Measurements from ENCODE around the gene GRIK5. TPM values are rescaled to one million over a fixed set of nuclear protein-coding genes. Genes with fewer than 3 reads are reported as not detected.
A peak's percentile ranks its signal among the peaks of the same experiment; 100 is the strongest.

Gene GRIK5
- total RNA-seq, 1 donor from 2014 or later = 0.09 TPM

- CTCF ChIA-PET = no interaction called here
- intact Hi-C loops (cut with micrococcal nuclease) = loop anchor here (5.0 kb wide), 1 partner anchor 35 kb away; the partner anchor contains the start of gene POU2F2
- DNase-seq = no peak
- no peak for ATAC-seq (ENCODE audit: low read depth)
- no peak overlapping the region for H3K27ac Mint-ChIP-seq
- no peaks in the 10 kb centered on the region for H3K9me3 Mint-ChIP-seq
- POLR2A ChIA-PET = interaction anchor here (2.3 kb wide), 1 partner anchor 32 kb away, joined by 15 read pairs; no protein-coding TSS in a partner anchor
- peaks cover 7% of the 10 kb centered on the region for H3K4me1 Mint-ChIP-seq
- no peaks in the 10 kb centered on the region for H3K27me3 Mint-ChIP-seq
- TF ChIP-seq CTCF (IDR thresholded peaks at IDR 0.05) = no peak
- peaks cover 80% of the 10 kb centered on the region for H3K36me3 Mint-ChIP-seq (ENCODE audit: low read depth)
- no peak overlapping the region for H3K4me3 Mint-ChIP-seq
Observed at GRCh38 chr19:42097461-42097860, 27.5 kb upstream of the GRIK5 start.

- TF ChIP-seq CTCF (IDR thresholded peaks at IDR 0.05) = no peak
- Mint-ChIP-seq H3K4me3 (no peak overlapping the region), H3K4me1 (peaks cover 11% of the 10 kb centered on the region), H3K9me3 (no peaks in the 10 kb centered on the region), H3K27ac (no peak overlapping the region), H3K36me3 (ENCODE audit: low read depth) (peaks cover 77% of the 10 kb centered on the region), H3K27me3 (no peaks in the 10 kb centered on the region)
- intact Hi-C loops (cut with micrococcal nuclease) = loop anchor here (5.0 kb wide), 1 partner anchor 36 kb away; the partner anchor contains the start of gene POU2F2
- ATAC-seq (ENCODE audit: low read depth) (no peak), DNase-seq (no peak)
- ChIA-PET POLR2A (interaction anchor here (0.6 to 2.3 kb wide), 5 partner anchors 8 to 206 kb away, joined by 3 to 15 read pairs (median 4); partner anchors contain the start of gene ZNF574), CTCF (no interaction called here)
Observed at GRCh38 chr19:42096255-42096837, 26.3 kb upstream of the GRIK5 start.

- TF ChIP-seq CTCF (IDR thresholded peaks at IDR 0.05) = no peak
- DNase-seq (no peak), ATAC-seq (ENCODE audit: low read depth) (peak; percentile 21)
- H3K36me3 Mint-ChIP-seq (ENCODE audit: low read depth) = peaks cover 77% of the 10 kb centered on the region
- ChIA-PET CTCF (no interaction called here), POLR2A (interaction anchor here (0.7 to 2.3 kb wide), 3 partner anchors 8 to 33 kb away, joined by 3 to 15 read pairs (median 3); partner anchors contain the start of gene ZNF574)
- peaks cover 15% of the 10 kb centered on the region for H3K4me1 Mint-ChIP-seq
- no peaks in the 10 kb centered on the region for H3K9me3 Mint-ChIP-seq
- H3K27ac Mint-ChIP-seq = no peak overlapping the region
- H3K27me3 Mint-ChIP-seq = no peaks in the 10 kb centered on the region
- H3K4me3 Mint-ChIP-seq = no peak overlapping the region
- intact Hi-C loops (cut with micrococcal nuclease) = loop anchor here (5.0 kb wide), 1 partner anchor 36 kb away; the partner anchor contains the start of gene POU2F2
Observed at GRCh38 chr19:42095814-42096230, 25.8 kb upstream of the GRIK5 start.

GRCh38 chr19:42095142-42095813 lies 25.3 kb upstream of the GRIK5 start:
- DNase-seq (no peak), ATAC-seq (ENCODE audit: low read depth) (no peak)
- ChIA-PET POLR2A (interaction anchor here (0.7 to 2.3 kb wide), 3 partner anchors 9 to 34 kb away, joined by 3 to 15 read pairs (median 3); partner anchors contain the start of gene ZNF574), CTCF (interaction anchor here (0.8 to 2.0 kb wide), 2 partner anchors 11 to 13 kb away, joined by 3 to 7 read pairs; no protein-coding TSS in a partner anchor)
- H3K27me3 Mint-ChIP-seq = no peaks in the 10 kb centered on the region
- TF ChIP-seq CTCF (IDR thresholded peaks at IDR 0.05) = no peak
- intact Hi-C loops (cut with micrococcal nuclease) = loop anchor here (5.0 kb wide), 1 partner anchor 37 kb away; the partner anchor contains the start of gene POU2F2
- no peak overlapping the region for H3K27ac Mint-ChIP-seq
- H3K4me3 Mint-ChIP-seq = no peak overlapping the region
- H3K4me1 Mint-ChIP-seq = peaks cover 19% of the 10 kb centered on the region
- no peaks in the 10 kb centered on the region for H3K9me3 Mint-ChIP-seq
- peaks cover 80% of the 10 kb centered on the region for H3K36me3 Mint-ChIP-seq (ENCODE audit: low read depth)

GRCh38 chr19:42093926-42094325 lies 23.9 kb upstream of the GRIK5 start:
- H3K27me3 Mint-ChIP-seq = no peaks in the 10 kb centered on the region
- DNase-seq (no peak), ATAC-seq (ENCODE audit: low read depth) (no peak)
- peaks cover 31% of the 10 kb centered on the region for H3K4me1 Mint-ChIP-seq
- ChIA-PET POLR2A (interaction anchor here (1.0 kb wide), 1 partner anchor 8 kb away, joined by 4 read pairs; no protein-coding TSS in a partner anchor), CTCF (interaction anchor here (1.8 to 2.0 kb wide), 2 partner anchors 9 to 15 kb away, joined by 4 to 7 read pairs; no protein-coding TSS in a partner anchor)
- H3K9me3 Mint-ChIP-seq = no peaks in the 10 kb centered on the region
- H3K27ac Mint-ChIP-seq = peak overlapping the region; percentile 24
- H3K36me3 Mint-ChIP-seq (ENCODE audit: low read depth) = peaks cover 76% of the 10 kb centered on the region
- intact Hi-C loops (cut with micrococcal nuclease) = no loop called here
- no peak for TF ChIP-seq CTCF (IDR thresholded peaks at IDR 0.05)
- H3K4me3 Mint-ChIP-seq = no peak overlapping the region

All from activated B cell treated with CpG ODN at 0.5 μM for 24 hours (primary cell).